Measurements from ENCODE around the gene GNPAT. TPM values are rescaled to one million over a fixed set of nuclear protein-coding genes. Genes with fewer than 3 reads are reported as not detected.

The GNPAT gene
- total RNA-seq, 4 donors from 2014 or later, result 34.8 to 55.4 (median 37.5) TPM

- no peak for TF ChIP-seq CTCF (IDR thresholded peaks at IDR 0.05; ENCODE audit: low read depth)
Observed at GRCh38 chr1:231208980-231209379, 32.0 kb upstream of the GNPAT start.

GRCh38 chr1:231209531-231209930 lies 31.5 kb upstream of the GNPAT start:
- no peak for TF ChIP-seq CTCF (IDR thresholded peaks at IDR 0.05; ENCODE audit: low read depth)

- no peak for TF ChIP-seq CTCF (IDR thresholded peaks at IDR 0.05; ENCODE audit: low read depth)
Observed at GRCh38 chr1:231210126-231210525, 30.9 kb upstream of the GNPAT start.

GRCh38 chr1:231211005-231211857 lies 29.8 kb upstream of the GNPAT start:
- no peak for TF ChIP-seq CTCF (IDR thresholded peaks at IDR 0.05; ENCODE audit: low read depth)

- TF ChIP-seq CTCF (IDR thresholded peaks at IDR 0.05; ENCODE audit: low read depth), result no peak
Observed at GRCh38 chr1:231213831-231214573, 27.0 kb upstream of the GNPAT start.

- TF ChIP-seq CTCF (IDR thresholded peaks at IDR 0.05; ENCODE audit: low read depth), result no peak
Observed at GRCh38 chr1:231214918-231215680, 25.9 kb upstream of the GNPAT start.
